CD4-positive, alpha-beta T cell treated with Interleukin-6 at 100 ng/mL for 8 hours (primary cell): ENCODE data around the gene PAX7.

Source experiments
- DNase-seq: peaks from one replicate; pipeline ENCODE4 v3.0.0-alpha.2; 2020; ENCODE audit warnings: mixed read lengths, low spot score

The PAX7 gene

DNA sequence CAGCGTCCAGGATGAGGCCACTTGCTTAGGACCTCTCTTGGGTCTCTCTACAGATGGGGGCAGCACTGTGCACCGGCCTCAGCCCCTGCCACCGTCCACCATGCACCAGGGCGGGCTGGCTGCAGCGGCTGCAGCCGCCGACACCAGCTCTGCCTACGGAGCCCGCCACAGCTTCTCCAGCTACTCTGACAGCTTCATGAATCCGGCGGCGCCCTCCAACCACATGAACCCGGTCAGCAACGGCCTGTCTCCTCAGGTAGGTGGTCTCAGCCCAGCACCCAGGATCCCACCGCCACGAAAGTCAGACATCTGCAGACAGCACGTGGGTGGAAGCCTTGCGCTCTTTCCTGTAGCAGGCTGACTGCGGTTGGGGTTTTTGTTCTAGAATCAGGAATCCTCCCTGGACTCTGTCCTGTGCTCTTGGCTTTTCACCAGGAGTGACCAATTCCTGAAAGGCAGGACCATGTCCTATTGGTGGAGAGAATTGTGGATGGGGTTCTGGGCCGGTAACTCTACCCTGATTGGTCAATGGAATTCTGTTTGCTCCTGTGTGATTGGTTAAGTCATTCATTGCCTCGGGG lies 72.5 kb downstream of the PAX7 start:
- no peak for DNase-seq

GRCh38 chr1:18705811-18706210 lies 75.2 kb downstream of the PAX7 start:
- no peak for DNase-seq

DNA sequence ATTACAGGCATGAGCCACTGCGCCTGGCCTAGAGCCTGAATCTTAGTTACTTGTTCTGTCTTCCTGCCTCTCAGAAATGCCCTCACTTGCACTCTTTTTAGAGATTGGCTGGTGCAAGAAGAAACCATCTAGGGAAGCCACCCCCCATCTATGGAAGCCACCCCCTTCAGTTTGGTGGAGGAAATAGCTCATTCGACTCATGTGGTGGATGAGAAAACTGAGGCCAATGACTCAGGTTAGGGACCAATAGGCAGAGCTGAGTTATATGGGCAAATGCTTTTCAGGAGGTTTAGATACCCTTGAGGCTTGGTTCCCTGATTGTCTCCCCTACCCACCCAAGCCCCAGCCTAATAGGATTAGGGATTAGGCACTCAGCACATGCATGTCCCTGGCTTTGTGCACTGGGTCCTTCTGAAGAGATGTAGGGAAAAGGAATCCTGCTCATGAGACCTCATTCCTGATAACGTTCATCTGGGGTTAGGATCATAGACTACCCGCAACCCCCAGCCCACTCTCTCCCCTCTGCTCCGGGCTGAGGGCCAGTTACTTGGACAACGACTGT lies 77.1 kb downstream of the PAX7 start:
- DNase-seq: no peak

- no peak for DNase-seq
These were observed 79.4 kb downstream of the PAX7 start for GRCh38 chr1:18710002-18710401.

DNA sequence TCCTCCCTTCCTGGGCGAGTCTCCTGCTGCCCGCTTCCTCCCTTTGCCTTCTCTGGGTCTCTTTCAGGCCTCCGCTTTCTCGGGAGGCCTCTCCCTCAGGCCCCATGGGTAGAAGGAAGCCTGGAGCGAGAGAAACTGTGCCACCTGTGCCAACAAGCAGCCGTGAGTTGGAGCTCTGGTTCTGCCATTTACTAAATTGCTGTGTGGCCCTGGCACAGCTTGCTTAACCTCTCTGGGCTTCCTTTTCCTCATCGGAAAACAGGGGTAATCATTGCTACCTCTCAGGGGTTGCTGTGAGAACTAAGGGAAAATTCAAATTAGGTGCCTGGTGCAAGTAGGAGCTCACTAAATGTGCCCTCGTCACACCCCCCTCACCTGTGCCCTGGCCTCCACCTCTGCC lies 80.4 kb downstream of the PAX7 start:
- DNase-seq: no peak

GRCh38 chr1:18711536-18712251 lies 81.0 kb downstream of the PAX7 start:
- DNase-seq: no peak

DNA sequence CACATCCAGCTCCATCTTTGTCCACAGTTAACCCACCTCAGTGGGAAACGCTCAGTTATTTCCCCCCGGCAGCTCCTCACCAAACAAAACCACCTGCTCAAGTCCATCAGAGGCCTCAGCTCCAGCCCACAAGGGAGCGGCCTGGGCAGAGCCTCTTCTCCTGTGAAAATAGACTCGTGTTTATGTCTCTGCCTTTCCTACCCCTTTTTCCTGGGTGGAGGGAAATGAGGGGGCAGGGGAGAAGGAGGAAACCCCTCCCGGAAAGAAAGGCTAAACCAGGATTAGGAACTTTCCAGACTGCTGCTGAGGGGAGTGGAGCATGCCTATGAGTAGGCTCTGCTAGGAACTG lies 81.6 kb downstream of the PAX7 start:
- no peak for DNase-seq

GRCh38 chr1:18714404-18715175 lies 83.9 kb downstream of the PAX7 start:
- DNase-seq: no peak

GRCh38 chr1:18716112-18716784 lies 85.6 kb downstream of the PAX7 start:
- no peak for DNase-seq

- no peak for DNase-seq
These were observed 86.4 kb downstream of the PAX7 start for GRCh38 chr1:18716785-18717678.

- DNase-seq: no peak
These were observed 89.3 kb downstream of the PAX7 start for GRCh38 chr1:18719786-18720451.

GRCh38 chr1:18721041-18721440 lies 90.4 kb downstream of the PAX7 start:
- no peak for DNase-seq

- DNase-seq: no peak
These were observed 91.1 kb downstream of the PAX7 start for GRCh38 chr1:18721776-18722175.

- DNase-seq: no peak
These were observed 91.6 kb downstream of the PAX7 start for GRCh38 chr1:18722270-18722669.

- no peak for DNase-seq
These were observed 92.6 kb downstream of the PAX7 start for GRCh38 chr1:18723206-18723605.

DNA sequence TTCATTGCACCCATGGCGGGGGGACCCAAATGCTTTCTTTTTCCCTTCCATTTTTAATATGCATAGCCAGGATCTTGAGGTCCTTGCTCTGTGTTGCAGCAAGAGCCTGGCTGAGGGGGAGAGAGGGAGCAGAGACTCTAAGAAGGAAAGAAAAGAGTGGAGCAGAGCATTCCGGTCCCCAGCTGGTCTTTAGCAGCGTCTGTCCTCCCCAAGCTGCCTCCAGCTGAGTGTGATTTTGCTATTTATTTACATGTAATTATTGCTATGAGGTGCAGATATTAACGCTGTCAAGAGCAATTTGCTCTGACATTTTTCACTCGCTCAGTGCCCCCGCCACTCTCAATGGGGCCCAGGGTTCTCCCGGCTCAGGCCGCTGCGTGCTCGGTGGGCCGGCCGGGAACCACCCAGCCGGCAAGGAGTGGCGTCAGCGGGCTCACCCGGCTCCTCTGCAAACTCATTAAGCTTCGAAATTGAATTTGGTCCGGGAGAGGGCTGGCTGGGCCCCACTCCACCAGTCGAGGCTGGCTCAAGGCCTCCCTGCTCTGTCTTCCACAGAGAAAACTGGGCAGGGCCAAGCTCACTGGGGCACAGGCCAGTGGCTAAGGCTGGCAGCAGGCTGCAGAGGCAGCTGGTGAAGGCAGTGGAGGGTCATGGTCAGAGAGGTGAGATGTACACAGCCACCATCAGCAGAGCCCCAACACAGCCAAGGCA lies 93.2 kb downstream of the PAX7 start:
- no peak for DNase-seq

GRCh38 chr1:18724801-18725200 lies 94.2 kb downstream of the PAX7 start:
- DNase-seq: no peak

GRCh38 chr1:18725231-18725895 lies 94.7 kb downstream of the PAX7 start:
- DNase-seq: no peak

- DNase-seq: no peak
These were observed 95.7 kb downstream of the PAX7 start for GRCh38 chr1:18726368-18726767.

GRCh38 chr1:18727956-18728355 lies 97.3 kb downstream of the PAX7 start:
- DNase-seq: no peak
